Vein endothelial cell (primary cell): ENCODE measurements around the gene BTNL2. TPM values are rescaled to one million over a fixed set of nuclear protein-coding genes. Genes with fewer than 3 reads are reported as not detected.

Experiments
- small RNA-seq: library from RNA; depleted of rRNA; stranded (forward); fragments of <200 nt; gene quantifications from one replicate; pipeline ENCODE3, GENCODE V24; 2012
- total RNA-seq: library from RNA; depleted of rRNA; stranded (reverse); fragments of >200 nt; gene quantifications from 2 replicates; pipeline ENCODE4 v1.2.3, GENCODE V29; 2012

BTNL2 gene
- not detected in 2 replicates for total RNA-seq

GRCh38 chr6:32406857-32407256 lies at the start of gene BTNL2:
Gene BTNL2 (minus strand): TSS chr6:32407181. CDS start chr6:32407123, 58 bp downstream.

GRCh38 chr6:32439602-32440214 lies 32.7 kb upstream of the BTNL2 start, which contains the start of gene HLA-DRA:
Gene HLA-DRA (plus strand): TSS chr6:32439887. CDS start chr6:32439951, 64 bp downstream.

GRCh38 chr6:32371803-32372202 lies 35.2 kb downstream of the BTNL2 start, which contains the start of gene TSBP1:
Gene TSBP1 (minus strand): TSS chr6:32371903. CDS start chr6:32371706, 197 bp downstream.

Small RNA genes lying within 50 kb of the gene (small RNA-seq; reads per million reads assigned to genes)
- not detected for gene RNU6-603P

Other genes with a start within 250 kb of the BTNL2 start
- gene EGFL8, start 242.6 kb downstream of the BTNL2 start, total RNA-seq: 0.96 and 3.6 TPM in 2 replicates
- 20.0 and 32.3 TPM in 2 replicates for gene AGPAT1, start 231.1 kb downstream of the BTNL2 start, total RNA-seq
- 44.0 and 52.3 TPM in 2 replicates for gene RNF5, start 228.8 kb downstream of the BTNL2 start, total RNA-seq
- gene AGER, start 222.9 kb downstream of the BTNL2 start, total RNA-seq: 0.48 TPM in 1 of 2 replicates, not detected in the other
- gene PBX2, start 217.0 kb downstream of the BTNL2 start, total RNA-seq: 43.5 and 53.6 TPM in 2 replicates
- 9.8 and 18.0 TPM in 2 replicates for gene GPSM3, start 214.5 kb downstream of the BTNL2 start, total RNA-seq
- gene NOTCH4, start 183.1 kb downstream of the BTNL2 start, total RNA-seq: 53.6 and 68.6 TPM in 2 replicates
- gene TSBP1, start 35.3 kb downstream of the BTNL2 start, total RNA-seq: not detected in 2 replicates
- not detected in 2 replicates for gene HLA-DRA, start 32.7 kb upstream of the BTNL2 start, total RNA-seq
- 0.33 TPM in 1 of 2 replicates, not detected in the other for gene HLA-DRB5, start 123.1 kb upstream of the BTNL2 start, total RNA-seq
- 0.10 and 1.3 TPM in 2 replicates for gene HLA-DRB1, start 182.7 kb upstream of the BTNL2 start, total RNA-seq
- not detected in 2 replicates for gene HLA-DQA1, start 230.2 kb upstream of the BTNL2 start, total RNA-seq